Fibroblast of mammary gland (primary cell): ENCODE measurements around the gene COMP.

Experiments
- DNase-seq: peaks from one replicate; pipeline ENCODE4 v3.0.0-alpha.2; 2010; ENCODE audit warnings: low read depth
- H3K4me3 ChIP-seq: 2 replicates; pipeline ENCODE4 v1.5.1; 2011; ENCODE audit warnings: low read depth, mild to moderate bottlenecking, low read length, moderate library complexity; ENCODE audit not compliant: control insufficient read depth
- CTCF ChIP-seq: conservative IDR thresholded peaks from 2 replicates; pipeline ENCODE4 v1.5.1; 2011; ENCODE audit warnings: low read depth, low read length, inconsistent platforms; ENCODE audit not compliant: control insufficient read depth, insufficient read depth

The COMP gene

DNA sequence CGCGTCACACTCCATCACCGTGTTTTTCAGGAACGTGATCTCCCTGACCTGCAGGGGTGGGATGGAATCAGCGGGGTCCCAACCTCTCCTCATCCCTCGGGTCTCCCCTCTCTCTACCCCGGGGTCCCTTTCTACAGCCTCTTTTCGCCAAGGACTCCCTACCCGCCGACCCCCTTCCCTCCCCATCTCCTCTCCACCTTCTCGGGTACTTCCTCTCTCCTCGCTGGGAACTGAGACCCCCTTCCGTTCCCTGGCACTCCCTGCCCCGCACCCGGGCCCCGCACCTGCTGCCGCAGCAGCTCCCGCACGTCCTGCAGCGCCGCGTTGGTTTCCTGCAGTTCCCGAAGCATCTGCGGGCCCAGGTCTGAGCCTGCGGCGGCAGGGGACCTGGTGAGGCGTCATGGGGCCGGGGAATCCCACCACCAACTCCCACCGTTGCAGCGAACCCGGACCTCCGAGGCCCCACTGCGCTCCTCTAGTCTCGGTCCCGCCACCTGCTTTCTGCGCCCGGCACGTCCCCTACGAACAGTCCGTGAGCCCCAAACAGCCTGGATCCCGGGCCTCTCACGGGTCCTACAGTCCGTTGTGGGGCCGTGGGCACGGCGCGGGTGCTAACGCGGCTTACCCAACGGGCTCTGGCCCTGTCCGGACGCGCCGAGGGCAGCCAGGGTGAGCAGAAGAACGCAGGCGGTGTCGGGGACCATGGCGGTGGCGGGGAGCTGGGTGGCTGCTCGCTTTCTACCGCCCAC, at the start of gene COMP:
Gene COMP (minus strand): TSS at position 740 of the 749 bp plus-strand sequence. CDS start 36 bp downstream, at position 704.
- peak within 1 kb of the TSS; percentile 3 for H3K4me3 ChIP-seq
- DNase-seq: no peak
- no peak for TF ChIP-seq CTCF

- H3K4me3 ChIP-seq: no peak overlapping the region
- no peak for DNase-seq
- TF ChIP-seq CTCF: no peak
Measured at GRCh38 chr19:18840288-18841267, 49.5 kb upstream of the COMP start.

GRCh38 chr19:18839465-18840287, 48.6 kb upstream of the COMP start:
- DNase-seq: no peak
- no peak overlapping the region for H3K4me3 ChIP-seq
- no peak for TF ChIP-seq CTCF

DNA sequence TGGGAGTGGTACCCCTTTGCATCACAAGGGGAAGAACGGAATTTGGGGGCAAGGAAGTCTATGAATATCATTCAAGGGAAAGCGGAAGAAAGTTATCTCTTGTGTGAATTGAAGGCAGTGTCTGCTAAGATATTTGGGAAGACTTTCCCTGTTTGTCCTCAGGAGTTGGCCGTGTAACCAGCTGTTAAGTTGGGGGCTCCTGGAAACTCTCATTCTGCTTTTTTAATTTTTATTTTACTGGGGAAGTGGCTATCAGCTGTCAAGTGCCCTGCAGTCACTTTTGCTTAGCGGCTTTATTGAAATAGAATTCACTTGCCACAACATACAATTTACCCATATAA, 43.5 kb upstream of the COMP start:
- peak overlapping the region; percentile 88 for H3K4me3 ChIP-seq
- DNase-seq: no peak
- TF ChIP-seq CTCF: no peak

GRCh38 chr19:18833849-18834643, 42.9 kb upstream of the COMP start:
- peak overlapping the region; percentile 88 for H3K4me3 ChIP-seq
- peak; percentile 10 for DNase-seq
- TF ChIP-seq CTCF: no peak

- DNase-seq: no peak
- no peak for TF ChIP-seq CTCF
- peak overlapping the region; percentile 88 for H3K4me3 ChIP-seq
Measured at GRCh38 chr19:18833141-18833476, 42.0 kb upstream of the COMP start.
